SK-MEL-5 (cell line): ENCODE data around the gene CELF5. TPM values are rescaled to one million over a fixed set of nuclear protein-coding genes. Genes with fewer than 3 reads are reported as not detected.
"Not testable (repeated sequence)": the region's sequence is repeated elsewhere in the genome, so short reads cannot be mapped to it uniquely, and the experiment has no call there.

ENCODE experiments used
- DNase-seq: peaks from one replicate; pipeline ENCODE4 v3.0.0-alpha.2; 2016; ENCODE audit warnings: low read depth, low spot score
- in situ Hi-C: cut with HindIII; loops from 2 replicates; pipeline ENCODE4 v1.10.0; 2016; ENCODE audit warnings: low sequenced_read_pairs, high pct_unique_total_duplicates, low pct_unique_long_range_greater_than_20kb
- total RNA-seq: library from RNA; depleted of rRNA; stranded (reverse); fragments of >200 nt; shearing (Covaris generic); gene quantifications from 2 replicates; pipeline ENCODE4 v1.2.3, GENCODE V29; 2014

CELF5 gene
- total RNA-seq, 1 experiment from 2014 or later = not detected

GRCh38 chr19:3319643-3320353, 95.3 kb downstream of the CELF5 start:
- no peak for DNase-seq
- in situ Hi-C loops = no loop called here

DNA sequence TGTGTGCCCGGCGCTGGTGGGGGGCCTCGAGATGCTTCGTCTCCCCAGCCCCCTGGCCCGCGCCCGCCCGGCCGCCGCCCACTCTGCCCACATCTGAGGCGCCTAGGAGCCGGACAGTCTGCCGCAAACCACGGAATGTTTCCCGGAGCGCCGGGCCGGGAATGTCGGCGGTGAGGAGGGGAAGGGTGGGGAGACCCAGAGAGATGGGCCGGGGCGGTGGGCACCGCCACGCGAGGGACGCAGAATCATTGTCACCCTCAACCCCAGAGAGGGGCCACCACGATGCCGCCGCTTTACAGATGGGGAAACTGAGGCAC, 95.9 kb downstream of the CELF5 start:
- in situ Hi-C loops = no loop called here
- no peak for DNase-seq

DNA sequence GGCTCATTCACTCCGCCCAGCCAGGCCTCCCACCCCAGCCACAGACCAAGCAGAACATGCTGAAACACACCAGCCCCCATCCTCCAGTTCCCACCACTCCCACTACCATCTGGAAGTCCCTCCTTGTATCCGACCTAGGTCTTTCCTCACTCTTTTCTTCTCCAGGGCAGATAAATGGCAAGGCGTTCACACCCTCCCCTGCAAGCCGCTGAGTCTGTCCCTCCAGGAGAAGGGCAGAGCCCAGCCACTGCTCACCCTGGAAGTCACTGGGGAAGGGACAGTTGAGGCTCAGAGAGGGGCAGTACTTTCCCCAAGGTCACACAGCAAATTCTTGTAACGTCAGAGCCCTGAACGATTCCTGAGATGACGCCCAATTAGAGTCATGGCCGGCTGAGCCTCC, 96.4 kb downstream of the CELF5 start:
- DNase-seq = no peak
- in situ Hi-C loops = no loop called here

DNA sequence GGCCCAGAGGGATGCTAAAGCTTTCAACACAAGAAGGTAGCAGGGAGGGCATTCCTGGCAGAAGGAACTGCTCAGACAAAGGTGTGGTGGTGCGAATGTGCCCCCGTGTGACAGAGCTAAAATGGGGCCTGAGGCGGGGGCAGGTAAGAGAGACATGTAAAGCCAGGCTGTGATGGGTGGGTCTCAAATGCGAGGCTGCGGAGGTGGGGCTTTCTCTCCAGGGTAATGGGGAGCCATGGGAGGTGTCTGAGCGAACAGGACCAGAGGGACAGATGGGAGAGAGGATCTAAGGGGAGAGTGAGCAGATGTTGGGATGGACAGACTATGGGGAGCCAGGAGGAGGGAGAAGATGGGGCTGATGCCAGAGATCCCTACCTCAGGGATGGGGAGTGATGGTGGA, 97.2 kb downstream of the CELF5 start:
- DNase-seq = no peak
- in situ Hi-C loops = no loop called here

DNA sequence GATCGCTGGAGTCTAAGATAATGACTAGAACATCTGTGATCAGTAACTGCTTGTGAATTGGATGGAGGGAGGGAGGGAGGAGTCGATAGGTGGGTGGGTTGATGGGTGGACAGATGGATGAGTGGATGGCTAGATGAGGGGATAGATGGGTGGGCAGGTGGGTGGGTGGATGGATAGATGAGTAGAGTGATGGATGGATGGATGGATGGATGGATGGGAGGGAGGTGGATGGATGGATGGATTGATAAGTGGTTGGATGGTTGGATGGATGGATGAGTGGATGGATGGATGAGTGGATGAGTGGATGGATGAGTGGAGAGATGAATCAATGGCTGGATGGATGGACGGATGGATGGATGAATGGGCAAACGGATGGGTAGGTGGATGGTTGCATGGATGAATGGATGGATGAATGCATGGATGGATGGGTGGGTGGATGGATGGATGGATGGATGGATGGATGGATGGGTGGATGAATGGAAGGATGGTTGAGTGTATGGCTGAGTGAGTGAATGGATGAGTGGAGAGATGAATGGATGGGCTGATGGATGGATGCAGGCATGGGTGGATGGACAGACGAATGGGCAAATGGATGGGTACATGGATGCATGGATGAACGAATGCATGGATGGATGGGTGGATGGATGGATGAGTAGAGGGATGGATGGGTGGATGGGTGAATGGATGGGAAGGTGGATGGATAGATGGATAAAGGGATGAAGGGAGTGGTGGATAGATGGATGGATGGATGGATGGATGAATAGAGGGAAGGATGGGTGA, 97.9 kb downstream of the CELF5 start:
- in situ Hi-C loops = no loop called here
- DNase-seq = no peak

DNA sequence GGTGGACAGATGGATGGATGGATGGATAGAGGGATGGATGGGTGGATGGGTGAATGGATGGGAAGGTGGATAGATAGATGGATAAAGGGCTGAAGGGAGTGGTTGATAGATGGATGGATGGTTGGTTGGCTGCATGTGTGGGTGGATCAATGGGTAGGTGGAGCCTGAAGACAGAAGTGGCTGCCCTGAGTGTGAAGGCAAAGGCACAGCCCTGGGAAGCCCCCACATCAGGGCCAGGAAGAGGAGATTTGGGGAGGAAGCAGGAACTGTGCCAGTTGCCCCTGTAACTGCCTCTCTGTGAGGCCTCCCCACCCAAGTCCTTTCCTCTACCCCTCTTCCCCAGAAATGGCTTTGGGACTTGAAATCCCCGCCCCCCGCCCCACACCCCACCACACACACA, 98.6 kb downstream of the CELF5 start:
- DNase-seq = no peak
- in situ Hi-C loops = no loop called here

DNA sequence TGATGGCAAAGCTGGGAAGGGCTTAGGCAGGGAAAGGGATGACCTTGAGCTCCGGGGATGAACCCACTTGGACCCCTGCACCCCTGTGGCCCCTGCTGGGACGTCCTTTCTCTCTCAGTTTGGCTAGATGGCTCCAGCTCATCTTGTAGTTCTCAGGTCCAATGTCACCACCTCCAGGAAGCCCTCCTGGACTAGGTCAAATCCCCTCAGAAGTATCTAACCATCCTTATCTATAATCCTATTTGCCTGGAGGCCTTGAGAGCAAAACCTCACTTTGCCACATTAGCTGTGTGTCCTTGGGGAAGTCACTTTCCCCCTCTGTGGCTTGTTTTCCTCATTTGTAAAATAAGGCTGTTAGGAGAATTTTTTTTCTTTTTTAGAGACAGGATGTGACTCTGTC, 99.2 kb downstream of the CELF5 start:
- no peak for DNase-seq
- in situ Hi-C loops = no loop called here

DNA sequence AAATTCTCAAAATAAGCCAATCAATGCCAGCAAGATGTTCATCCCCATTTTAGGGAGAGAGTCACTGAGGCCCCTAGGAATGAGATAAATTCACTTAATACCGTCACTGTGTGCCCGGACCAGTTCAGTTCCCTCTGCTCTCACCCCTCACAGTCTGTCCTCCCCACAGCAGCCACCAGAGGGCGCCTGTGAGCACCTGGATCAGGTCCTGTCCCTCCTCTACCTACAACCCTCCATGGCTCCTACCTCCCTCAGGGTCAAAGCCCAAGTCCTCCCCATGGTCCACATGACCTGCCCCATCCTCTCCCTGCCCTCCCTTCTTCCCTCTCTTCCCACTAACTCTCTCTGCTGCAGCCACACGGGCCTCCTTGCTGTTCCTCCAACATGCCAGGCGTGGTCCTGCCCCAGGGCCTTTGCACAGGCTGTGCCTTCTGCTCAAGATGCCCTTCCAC, 100.0 kb downstream of the CELF5 start:
- peak; percentile 62 for DNase-seq
- in situ Hi-C loops = no loop called here

DNA sequence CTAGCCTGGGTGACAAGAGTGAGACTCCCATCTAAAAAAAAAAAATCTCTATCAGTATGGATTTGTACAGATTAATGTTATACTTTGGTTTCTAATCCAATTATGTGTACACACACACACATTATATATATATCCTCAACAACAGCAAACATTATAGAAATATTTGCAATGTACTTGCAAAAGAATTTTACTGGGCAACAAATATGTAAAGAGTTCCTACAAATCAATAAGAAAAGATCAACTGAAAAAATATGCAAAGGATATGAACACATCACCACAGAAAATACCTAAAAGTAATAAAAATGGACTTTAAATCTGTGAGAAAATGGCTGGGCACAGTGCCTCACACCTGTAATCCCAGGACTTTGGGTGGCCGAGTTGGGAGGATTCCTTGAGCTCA, 101.0 kb downstream of the CELF5 start:
- DNase-seq = no peak
- in situ Hi-C loops = no loop called here

- in situ Hi-C loops = no loop called here
- DNase-seq = no peak
Observed at GRCh38 chr19:3328743-3329142, 104.3 kb downstream of the CELF5 start.

DNA sequence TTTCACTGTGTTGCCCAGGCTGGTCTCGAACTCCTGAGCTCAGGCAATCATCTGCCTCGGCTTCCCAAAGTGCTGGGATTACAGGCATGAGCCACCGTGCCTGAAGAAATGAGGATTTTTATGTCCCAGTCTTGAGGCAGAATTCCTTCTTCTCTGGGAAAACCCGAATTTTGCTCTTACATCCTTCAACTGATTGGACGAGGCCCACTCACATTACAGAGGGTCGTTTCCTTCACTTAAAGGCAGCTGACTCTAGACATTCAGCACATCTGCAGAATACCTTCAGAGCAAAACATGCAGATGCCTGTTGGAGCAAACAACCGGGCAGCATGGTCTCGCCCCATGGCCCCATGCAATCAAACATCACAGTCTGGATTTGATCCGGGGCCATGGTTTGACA, 105.6 kb downstream of the CELF5 start:
- no peak for DNase-seq
- in situ Hi-C loops = no loop called here

DNA sequence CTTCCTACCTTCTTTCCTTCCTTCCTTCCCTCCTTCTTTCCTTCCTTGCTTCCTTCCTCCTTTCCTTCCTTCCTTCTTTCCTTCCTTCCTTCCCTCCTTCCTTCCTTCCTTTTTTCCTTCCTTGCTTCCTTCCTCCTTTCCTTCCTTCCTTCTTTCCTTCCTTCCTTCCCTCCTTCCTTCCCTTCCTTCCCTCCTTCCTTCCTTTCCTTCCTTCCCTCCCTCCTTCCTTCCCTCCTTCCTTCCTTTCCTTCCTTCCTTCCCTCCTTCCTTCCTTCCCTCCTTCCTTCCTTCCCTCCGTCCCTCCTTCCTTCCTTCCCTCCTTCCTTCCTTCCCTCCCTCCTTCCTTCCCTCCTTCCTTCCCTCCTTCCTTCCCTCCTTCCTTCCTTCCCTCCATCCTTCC, 107.8 kb downstream of the CELF5 start:
- DNase-seq, in situ Hi-C loops: not testable (repeated sequence)

DNA sequence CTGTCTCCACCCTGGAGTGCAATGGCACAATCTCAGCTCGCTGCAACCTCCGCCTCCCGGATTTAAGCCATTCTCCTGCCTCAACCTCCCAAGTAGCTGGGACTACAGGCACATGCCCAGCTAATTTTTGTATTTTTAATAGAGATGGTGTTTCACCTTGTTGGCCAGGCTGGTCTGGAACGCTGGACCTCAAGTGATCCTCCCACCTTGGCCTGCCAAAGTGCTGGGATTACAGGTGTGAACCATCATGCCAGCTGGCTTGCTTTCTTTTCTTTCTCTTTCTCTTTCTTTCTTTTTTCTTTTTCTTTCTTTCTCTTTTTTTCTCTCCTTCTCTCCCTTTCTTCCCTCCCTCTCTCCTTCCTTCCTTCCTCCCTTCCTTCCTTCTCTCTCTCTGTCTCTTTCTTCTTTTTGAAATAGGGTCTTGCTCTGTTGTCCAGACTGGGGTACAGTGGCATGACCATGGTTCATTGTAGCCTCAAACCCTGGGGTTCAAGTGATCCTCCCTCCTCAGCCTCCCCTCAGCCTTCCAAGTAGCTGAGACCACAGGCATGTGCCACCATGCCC, 108.6 kb downstream of the CELF5 start:
- in situ Hi-C loops = no loop called here
- DNase-seq = no peak

DNA sequence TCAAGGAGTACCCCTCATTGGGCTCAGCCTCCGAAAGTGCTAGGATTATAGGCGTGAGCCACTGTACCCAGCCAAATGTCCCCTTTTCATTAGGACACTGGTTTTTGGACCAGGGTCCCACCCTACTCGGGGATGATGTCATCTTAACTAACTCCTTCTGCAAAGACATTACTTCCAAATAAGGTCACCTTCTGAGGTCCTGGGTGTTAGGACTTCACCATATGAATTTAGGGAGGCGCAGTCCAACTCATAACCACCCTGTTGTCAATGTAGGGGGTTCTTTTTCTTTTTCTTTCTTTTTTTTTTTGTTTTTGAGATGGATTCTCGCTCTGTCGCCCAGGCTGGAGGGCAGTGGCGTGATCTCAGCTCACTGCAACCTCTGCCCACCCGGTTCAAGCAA, 109.2 kb downstream of the CELF5 start:
- no peak for DNase-seq

GRCh38 chr19:3334749-3335430, 110.4 kb downstream of the CELF5 start:
- in situ Hi-C loops = not testable (repeated sequence)

More for the DNA sequence above, 109.2 kb downstream of the CELF5 start:
- in situ Hi-C loops = no loop called here

DNA sequence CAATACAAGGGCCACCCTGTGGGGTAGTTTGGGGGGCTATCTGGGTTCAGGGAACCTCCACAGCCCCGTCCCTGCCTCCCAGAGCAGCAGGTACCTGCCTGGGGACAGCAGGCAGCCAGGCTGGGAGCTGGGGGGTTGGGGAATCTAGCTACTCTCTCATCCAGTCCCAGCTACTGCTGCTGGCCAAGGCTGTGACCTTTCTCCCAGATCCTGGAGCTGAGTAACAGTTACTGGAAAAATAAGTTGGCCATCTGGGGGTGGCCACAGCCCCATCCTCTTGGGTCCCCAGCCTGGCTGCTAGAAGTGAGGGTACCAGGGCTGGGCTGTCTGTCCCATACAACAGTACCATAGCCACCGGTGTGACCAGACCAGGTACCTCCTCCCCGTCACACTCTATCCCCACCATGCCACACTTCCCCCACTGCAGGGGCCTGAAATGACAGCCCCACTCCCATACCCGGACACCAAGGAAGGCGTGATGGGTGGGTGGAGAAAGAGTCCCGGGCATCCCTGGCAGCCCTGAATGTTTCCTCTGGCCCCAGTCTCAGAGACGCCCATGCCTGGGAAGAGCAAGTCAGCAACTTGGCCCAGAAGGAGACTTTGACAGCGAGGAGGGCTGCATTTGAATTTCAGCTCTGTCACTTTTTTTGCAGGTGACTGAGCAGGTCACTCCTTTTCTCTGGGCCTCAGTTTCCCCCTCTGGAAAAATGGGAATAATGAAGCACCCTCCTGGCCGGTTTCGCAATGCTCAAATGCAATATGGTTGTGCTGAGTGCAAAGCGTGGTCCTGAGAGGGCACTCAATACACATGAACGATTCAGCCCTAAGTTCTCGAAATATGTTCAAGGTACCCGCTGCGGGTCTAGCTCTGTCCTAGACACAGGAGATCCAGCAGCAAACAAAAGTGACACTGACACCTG, 111.2 kb downstream of the CELF5 start:
- in situ Hi-C loops = no loop called here
- DNase-seq = no peak

More at GRCh38 chr19:3334749-3335430, 110.4 kb downstream of the CELF5 start:
- not testable (repeated sequence) for DNase-seq

DNA sequence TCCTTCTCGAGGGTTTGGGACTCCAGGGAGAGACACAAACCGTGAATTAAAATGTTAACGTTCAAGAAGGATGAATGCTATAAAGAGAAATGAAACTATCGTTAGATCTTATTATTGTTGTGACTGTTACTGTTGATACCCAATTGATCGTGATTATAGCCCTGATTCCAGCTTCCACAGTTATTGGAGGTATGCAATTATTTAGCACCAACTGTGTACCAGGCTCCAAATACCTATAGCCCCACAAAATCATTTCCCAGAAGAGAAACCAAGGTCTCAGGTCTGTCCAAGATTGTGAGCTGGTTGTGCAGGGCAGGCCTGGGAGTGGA, 111.9 kb downstream of the CELF5 start:
- in situ Hi-C loops = no loop called here
- no peak for DNase-seq
